ENCODE measurements around the gene PSD4. TPM values are rescaled to one million over a fixed set of nuclear protein-coding genes. Genes with fewer than 3 reads are reported as not detected.

The PSD4 gene
- total RNA-seq, 1 donor, result 4.7 TPM

GRCh38 chr2:113169586-113169985, 4.2 kb upstream of the PSD4 start:
- no peak for TF ChIP-seq CTCF (IDR thresholded peaks at IDR 0.05; ENCODE audit: insufficient read depth, low read depth, low read length)
- DNase-seq (ENCODE audit: low read depth), result no peak
- no peak overlapping the region for H3K4me3 ChIP-seq (ENCODE audit: low read depth, low read length)

- no peak for DNase-seq (ENCODE audit: low read depth)
- no peak for TF ChIP-seq CTCF (IDR thresholded peaks at IDR 0.05; ENCODE audit: insufficient read depth, low read depth, low read length)
- H3K4me3 ChIP-seq (ENCODE audit: low read depth, low read length), result no peak overlapping the region
Measured at GRCh38 chr2:113171334-113172075, 2.3 kb upstream of the PSD4 start.

- no peak for DNase-seq (ENCODE audit: low read depth)
- no peak for TF ChIP-seq CTCF (IDR thresholded peaks at IDR 0.05; ENCODE audit: insufficient read depth, low read depth, low read length)
- no peak overlapping the region for H3K4me3 ChIP-seq (ENCODE audit: low read depth, low read length)
Measured at GRCh38 chr2:113172721-113173541, 840 bp upstream of the PSD4 start.

GRCh38 chr2:113174376-113174750, 592 bp downstream of the PSD4 start:
- no peak for DNase-seq (ENCODE audit: low read depth)

GRCh38 chr2:113175042-113175628, 1.4 kb downstream of the PSD4 start:
- DNase-seq (ENCODE audit: low read depth), result no peak
- no peak overlapping the region for H3K4me3 ChIP-seq (ENCODE audit: low read depth, low read length)
- TF ChIP-seq CTCF (IDR thresholded peaks at IDR 0.05; ENCODE audit: insufficient read depth, low read depth, low read length), result no peak

More at GRCh38 chr2:113174376-113174750, 592 bp downstream of the PSD4 start:
- no peak for TF ChIP-seq CTCF (IDR thresholded peaks at IDR 0.05; ENCODE audit: insufficient read depth, low read depth, low read length)
- H3K4me3 ChIP-seq (ENCODE audit: low read depth, low read length), result no peak overlapping the region

GRCh38 chr2:113175736-113176695, 2.2 kb downstream of the PSD4 start:
- no peak overlapping the region for H3K4me3 ChIP-seq (ENCODE audit: low read depth, low read length)
- no peak for DNase-seq (ENCODE audit: low read depth)
- TF ChIP-seq CTCF (IDR thresholded peaks at IDR 0.05; ENCODE audit: insufficient read depth, low read depth, low read length), result no peak
